Neural progenitor cell (in vitro differentiated cells): Measurements from ENCODE around the gene HLA-DOB. TPM values are rescaled to one million over a fixed set of nuclear protein-coding genes. Genes with fewer than 3 reads are reported as not detected.

Experiments used
- DNase-seq: peaks from one replicate; pipeline ENCODE4 v3.0.0-alpha.2; 2016; ENCODE audit warnings: low spot score
- H2AFZ ChIP-seq: fragments of 200-600 bp; sonication (generic); replicated peaks from 2 replicates; pipeline ENCODE4 v1.6.1; 2016; ENCODE audit warnings: antibody characterized with exemption
- H3F3A ChIP-seq: fragments of 200-600 bp; sonication (generic); 2 replicates; pipeline ENCODE4 v1.6.1; 2016; ENCODE audit warnings: antibody characterized with exemption, low read depth
- H3K27ac ChIP-seq: fragments of 200-600 bp; sonication (generic); 2 replicates; pipeline ENCODE4 v1.5.1; 2016; ENCODE audit warnings: mild to moderate bottlenecking
- H3K27me3 ChIP-seq: fragments of 200-600 bp; sonication (generic); 2 replicates; pipeline ENCODE4 v1.6.1; 2016; ENCODE audit warnings: mild to moderate bottlenecking, moderate library complexity
- H3K36me3 ChIP-seq: fragments of 200-600 bp; sonication (generic); 2 replicates; pipeline ENCODE4 v1.5.1; 2016
- H3K4me1 ChIP-seq: fragments of 200-600 bp; sonication (generic); 2 replicates; pipeline ENCODE4 v1.6.1; 2016; ENCODE audit warnings: mixed run types
- H3K4me2 ChIP-seq: fragments of 200-600 bp; sonication (generic); 2 replicates; pipeline ENCODE4 v1.6.1; 2016
- H3K4me3 ChIP-seq: fragments of 200-600 bp; sonication (generic); 2 replicates; pipeline ENCODE4 v1.5.1; 2016
- H3K79me2 ChIP-seq: fragments of 200-600 bp; sonication (generic); 2 replicates; pipeline ENCODE4 v1.6.1; 2016; ENCODE audit warnings: low read depth
- H3K9ac ChIP-seq: fragments of 200-600 bp; sonication (generic); 2 replicates; pipeline ENCODE4 v1.6.1; 2016
- H3K9me3 ChIP-seq: fragments of 200-600 bp; sonication (generic); 2 replicates; pipeline ENCODE4 v1.5.1; 2016; ENCODE audit warnings: low read depth
- H4K20me1 ChIP-seq: fragments of 200-600 bp; sonication (generic); 2 replicates; pipeline ENCODE4 v1.6.1; 2016; ENCODE audit warnings: low read depth
- H3K27ac Mint-ChIP-seq: 3 replicates; pipeline ENCODE4 v1.8.0; 2021; ENCODE audit warnings: mixed read lengths
- H3K27me3 Mint-ChIP-seq: 2 replicates; pipeline ENCODE4 v1.8.0; 2022; ENCODE audit warnings: low read depth, mild to moderate bottlenecking, inconsistent platforms, moderate library complexity, mixed read lengths; ENCODE audit not compliant: insufficient read depth
- H3K36me3 Mint-ChIP-seq: 3 replicates; pipeline ENCODE4 v1.8.0; 2021; ENCODE audit warnings: mixed read lengths
- H3K4me1 Mint-ChIP-seq: 3 replicates; pipeline ENCODE4 v1.8.0; 2021; ENCODE audit warnings: mixed read lengths
- H3K4me3 Mint-ChIP-seq: 3 replicates; pipeline ENCODE4 v1.8.0; 2021; ENCODE audit warnings: mild to moderate bottlenecking, moderate library complexity, mixed read lengths
- H3K9me3 Mint-ChIP-seq: 3 replicates; pipeline ENCODE4 v1.8.0; 2020; ENCODE audit warnings: mixed read lengths
- CTCF ChIP-seq: fragments of 200-600 bp; sonication (generic); IDR thresholded peaks from 2 replicates; pipeline ENCODE4 v1.5.1; 2017; ENCODE audit warnings: antibody characterized with exemption, mild to moderate bottlenecking
- EZH2 ChIP-seq: fragments of 200-600 bp; sonication (generic); IDR thresholded peaks from 2 replicates; pipeline ENCODE4 v1.6.1; 2017; ENCODE audit warnings: antibody characterized with exemption, mild to moderate bottlenecking, moderate library complexity
- EZH2phosphoT487 ChIP-seq: fragments of 200-600 bp; sonication (generic); IDR thresholded peaks from 2 replicates; pipeline ENCODE4 v1.6.1; 2017; ENCODE audit warnings: antibody characterized with exemption
- total RNA-seq: library from RNA; depleted of rRNA; stranded (reverse); fragments of >200 nt; gene quantifications from 2 replicates; pipeline ENCODE4 v1.2.3, GENCODE V29; 2015; ENCODE audit warnings: low replicate concordance

Gene HLA-DOB
- total RNA-seq = 2.6 TPM in 1 of 2 replicates, not detected in the other

- Mint-ChIP-seq H3K27me3 (peaks cover 5% of the 10 kb centered on the region), H3K27ac (no peak within 1 kb of the TSS), H3K36me3 (no peaks in the 10 kb centered on the region), H3K4me1 (no peaks in the 10 kb centered on the region), H3K4me3 (no peak within 1 kb of the TSS), H3K9me3 (no peaks in the 10 kb centered on the region)
- Histone ChIP-seq H3K4me2 (no peak within 1 kb of the TSS), H3K9ac (no peak within 1 kb of the TSS), H4K20me1 (no peaks in the 10 kb centered on the region), H3K79me2 (no peaks in the 10 kb centered on the region), H3K4me3 (no peak within 1 kb of the TSS), H3K27me3 (no peaks in the 10 kb centered on the region), H3K9me3 (no peaks in the 10 kb centered on the region), H3K36me3 (no peaks in the 10 kb centered on the region), H3F3A (no peaks in the 10 kb centered on the region), H3K27ac (no peak within 1 kb of the TSS), H3K4me1 (no peaks in the 10 kb centered on the region), H2AFZ (no peak within 1 kb of the TSS)
- TF ChIP-seq CTCF = no peak
- TF ChIP-seq EZH2 = no peak
- no peak for TF ChIP-seq EZH2phosphoT487
- DNase-seq = no peak
These were observed at the start of gene HLA-DOB for GRCh38 chr6:32816746-32817204. TSS of gene HLA-DOB (minus strand) at chr6:32817002. CDS start at chr6:32816951, 51 bp downstream.

- Histone ChIP-seq H3F3A (no peaks in the 10 kb centered on the region), H2AFZ (no peak overlapping the region), H3K27ac (no peak overlapping the region), H3K4me2 (no peak overlapping the region), H3K27me3 (peaks cover 50% of the 10 kb centered on the region), H4K20me1 (no peaks in the 10 kb centered on the region), H3K9me3 (no peaks in the 10 kb centered on the region), H3K9ac (no peak overlapping the region), H3K36me3 (no peaks in the 10 kb centered on the region), H3K79me2 (no peaks in the 10 kb centered on the region), H3K4me1 (peaks cover 2% of the 10 kb centered on the region), H3K4me3 (no peak overlapping the region)
- no peaks in the 10 kb centered on the region for H3K9me3 Mint-ChIP-seq
- H3K4me1 Mint-ChIP-seq = no peaks in the 10 kb centered on the region
- peaks cover 9% of the 10 kb centered on the region for H3K27me3 Mint-ChIP-seq
- no peak for TF ChIP-seq EZH2
- TF ChIP-seq EZH2phosphoT487 = no peak
- no peak for TF ChIP-seq CTCF
- no peak for DNase-seq
- no peak overlapping the region for H3K4me3 Mint-ChIP-seq
- H3K36me3 Mint-ChIP-seq = no peaks in the 10 kb centered on the region
- H3K27ac Mint-ChIP-seq = no peak overlapping the region
These were observed 49.1 kb upstream of the HLA-DOB start for GRCh38 chr6:32865724-32866443.

GRCh38 chr6:32862725-32863124, 45.9 kb upstream of the HLA-DOB start:
- H3K9ac ChIP-seq = no peak overlapping the region
- H3K27ac ChIP-seq = no peak overlapping the region
- H3K4me3 ChIP-seq = no peak overlapping the region
- no peaks in the 10 kb centered on the region for H4K20me1 ChIP-seq
- no peak overlapping the region for H2AFZ ChIP-seq
- peaks cover 32% of the 10 kb centered on the region for H3K27me3 ChIP-seq
- peaks cover 3% of the 10 kb centered on the region for H3K4me1 ChIP-seq
- Mint-ChIP-seq H3K27ac (no peak overlapping the region), H3K36me3 (no peaks in the 10 kb centered on the region), H3K4me1 (no peaks in the 10 kb centered on the region), H3K27me3 (peaks cover 14% of the 10 kb centered on the region), H3K9me3 (no peaks in the 10 kb centered on the region), H3K4me3 (no peak overlapping the region)
- no peaks in the 10 kb centered on the region for H3F3A ChIP-seq
- no peaks in the 10 kb centered on the region for H3K36me3 ChIP-seq
- H3K4me2 ChIP-seq = no peak overlapping the region
- H3K9me3 ChIP-seq = no peaks in the 10 kb centered on the region
- DNase-seq = no peak
- H3K79me2 ChIP-seq = no peaks in the 10 kb centered on the region
- no peak for TF ChIP-seq CTCF
- no peak for TF ChIP-seq EZH2phosphoT487
- no peak for TF ChIP-seq EZH2
